HG03520 (cell line): Measurements from ENCODE around the gene STK16.
"Not testable (repeated sequence)": the region's sequence is repeated elsewhere in the genome, so short reads cannot be mapped to it uniquely, and the experiment has no call there.

Source experiments
- ATAC-seq: cut with Tn5 transposase; IDR thresholded peaks from one replicate; pipeline ENCODE4 v1.9.1; 2021; ENCODE audit warnings: mild to moderate bottlenecking, moderate library complexity; ENCODE audit not compliant: unreplicated experiment

STK16 gene

GRCh38 chr2:219245148-219245898 is at the start of gene STK16, which contains the start of gene GLB1L:
STK16 (plus strand) TSS chr2:219245479; CDS start chr2:219246000, 521 bp downstream.
GLB1L (minus strand) TSS chr2:219245444; CDS start chr2:219243573, 1,871 bp downstream.
- ATAC-seq, result peak; percentile 71

- no peak for ATAC-seq
These were observed 47.9 kb upstream of the STK16 start for GRCh38 chr2:219197388-219197787.

- ATAC-seq, result no peak
These were observed 46.3 kb upstream of the STK16 start for GRCh38 chr2:219198974-219199373.

- ATAC-seq, result no peak
These were observed 45.6 kb upstream of the STK16 start for GRCh38 chr2:219199470-219200211.

GRCh38 chr2:219200502-219201326 is 44.6 kb upstream of the STK16 start:
- not testable (repeated sequence) for ATAC-seq

- ATAC-seq, result not testable (repeated sequence)
These were observed 43.9 kb upstream of the STK16 start for GRCh38 chr2:219201331-219201730.

GRCh38 chr2:219204425-219205164 is 40.7 kb upstream of the STK16 start:
- no peak for ATAC-seq

GRCh38 chr2:219205165-219205538 is 40.1 kb upstream of the STK16 start:
- no peak for ATAC-seq

- no peak for ATAC-seq
These were observed 39.3 kb upstream of the STK16 start for GRCh38 chr2:219205981-219206327.

- ATAC-seq, result peak; percentile 97
These were observed 38.7 kb upstream of the STK16 start, which contains the start of gene ZFAND2B for GRCh38 chr2:219206328-219207133. ZFAND2B (plus strand) TSS chr2:219206782; CDS start chr2:219206988, 206 bp downstream.

- ATAC-seq, result no peak
These were observed 38.0 kb upstream of the STK16 start for GRCh38 chr2:219207134-219207883.

GRCh38 chr2:219207884-219208740 is 37.2 kb upstream of the STK16 start:
- no peak for ATAC-seq

- ATAC-seq, result no peak
These were observed 35.8 kb upstream of the STK16 start for GRCh38 chr2:219209236-219210195.

- ATAC-seq, result no peak
These were observed 34.9 kb upstream of the STK16 start for GRCh38 chr2:219210196-219210885.

- ATAC-seq, result no peak
These were observed 34.4 kb upstream of the STK16 start for GRCh38 chr2:219210886-219211362.

GRCh38 chr2:219213026-219213415 is 32.3 kb upstream of the STK16 start:
- no peak for ATAC-seq
